ENCODE data around the gene MAF.

Gene MAF

GRCh38 chr16:79587296-79587695, 13.2 kb downstream of the MAF start:
- H3K36me3 ChIP-seq = no peaks in the 10 kb centered on the region
- TF ChIP-seq CTCF (IDR thresholded peaks at IDR 0.05; ENCODE audit: low read depth, low read length) = no peak
- no peak overlapping the region for H3K4me3 ChIP-seq (ENCODE audit: low read depth, low read length)
- no peak overlapping the region for H3K27ac ChIP-seq
- H3K27me3 ChIP-seq (ENCODE audit: insufficient read depth, low read depth, severe bottlenecking) = peaks cover 91% of the 10 kb centered on the region
- H3K9me3 ChIP-seq (ENCODE audit: severe bottlenecking) = peaks cover 4% of the 10 kb centered on the region
- no peak for DNase-seq

- peaks cover 89% of the 10 kb centered on the region for H3K27me3 ChIP-seq (ENCODE audit: insufficient read depth, low read depth, severe bottlenecking)
- H3K4me3 ChIP-seq (ENCODE audit: low read depth, low read length) = no peak overlapping the region
- no peaks in the 10 kb centered on the region for H3K36me3 ChIP-seq
- H3K27ac ChIP-seq = no peak overlapping the region
- no peaks in the 10 kb centered on the region for H3K9me3 ChIP-seq (ENCODE audit: severe bottlenecking)
- no peak for TF ChIP-seq CTCF (IDR thresholded peaks at IDR 0.05; ENCODE audit: low read depth, low read length)
- DNase-seq = no peak
Observed at GRCh38 chr16:79582789-79583188, 17.7 kb downstream of the MAF start.

- no peaks in the 10 kb centered on the region for H3K9me3 ChIP-seq (ENCODE audit: severe bottlenecking)
- no peak overlapping the region for H3K4me3 ChIP-seq (ENCODE audit: low read depth, low read length)
- no peaks in the 10 kb centered on the region for H3K36me3 ChIP-seq
- TF ChIP-seq CTCF (IDR thresholded peaks at IDR 0.05; ENCODE audit: low read depth, low read length) = no peak
- peaks cover 74% of the 10 kb centered on the region for H3K27me3 ChIP-seq (ENCODE audit: insufficient read depth, low read depth, severe bottlenecking)
- no peak for DNase-seq
- H3K27ac ChIP-seq = no peak overlapping the region
Observed at GRCh38 chr16:79580453-79581191, 19.9 kb downstream of the MAF start.

GRCh38 chr16:79576602-79577001, 23.9 kb downstream of the MAF start:
- no peaks in the 10 kb centered on the region for H3K9me3 ChIP-seq (ENCODE audit: severe bottlenecking)
- no peaks in the 10 kb centered on the region for H3K36me3 ChIP-seq
- peaks cover 73% of the 10 kb centered on the region for H3K27me3 ChIP-seq (ENCODE audit: insufficient read depth, low read depth, severe bottlenecking)
- DNase-seq = no peak
- H3K4me3 ChIP-seq (ENCODE audit: low read depth, low read length) = no peak overlapping the region
- H3K27ac ChIP-seq = no peak overlapping the region
- TF ChIP-seq CTCF (IDR thresholded peaks at IDR 0.05; ENCODE audit: low read depth, low read length) = no peak

GRCh38 chr16:79573884-79574283, 26.7 kb downstream of the MAF start:
- Histone ChIP-seq H3K9me3 (ENCODE audit: severe bottlenecking) (no peaks in the 10 kb centered on the region), H3K27me3 (ENCODE audit: insufficient read depth, low read depth, severe bottlenecking) (peaks cover 66% of the 10 kb centered on the region), H3K27ac (no peak overlapping the region), H3K4me3 (ENCODE audit: low read depth, low read length) (no peak overlapping the region), H3K36me3 (no peaks in the 10 kb centered on the region)
- TF ChIP-seq CTCF (IDR thresholded peaks at IDR 0.05; ENCODE audit: low read depth, low read length) = no peak
- DNase-seq = no peak

- H3K9me3 ChIP-seq (ENCODE audit: severe bottlenecking) = no peaks in the 10 kb centered on the region
- DNase-seq = no peak
- H3K27me3 ChIP-seq (ENCODE audit: insufficient read depth, low read depth, severe bottlenecking) = peaks cover 58% of the 10 kb centered on the region
- no peaks in the 10 kb centered on the region for H3K36me3 ChIP-seq
- no peak overlapping the region for H3K27ac ChIP-seq
- TF ChIP-seq CTCF (IDR thresholded peaks at IDR 0.05; ENCODE audit: low read depth, low read length) = no peak
- no peak overlapping the region for H3K4me3 ChIP-seq (ENCODE audit: low read depth, low read length)
Observed at GRCh38 chr16:79573071-79573470, 27.5 kb downstream of the MAF start.

Data from WERI-Rb-1 (cell line).